VCaP (cell line): ENCODE data around the gene DNAH11.

Source experiments
- H3K27ac ChIP-seq: fragments of 450-650 bp; 2 replicates; pipeline ENCODE4 v1.5.1; 2017
- CTCF ChIP-seq: fragments of 450-650 bp; conservative IDR thresholded peaks from 2 replicates; pipeline ENCODE4 v1.5.1; 2017; ENCODE audit warnings: mild to moderate bottlenecking, moderate library complexity

Gene DNAH11

GRCh38 chr7:21544303-21544656 lies 1.4 kb downstream of the DNAH11 start:
- TF ChIP-seq CTCF: no peak
- no peak overlapping the region for H3K27ac ChIP-seq

GRCh38 chr7:21544715-21545114 lies 1.9 kb downstream of the DNAH11 start:
- no peak overlapping the region for H3K27ac ChIP-seq
- no peak for TF ChIP-seq CTCF

GRCh38 chr7:21547501-21547900 lies 4.7 kb downstream of the DNAH11 start:
- no peak for TF ChIP-seq CTCF
- H3K27ac ChIP-seq: no peak overlapping the region

DNA sequence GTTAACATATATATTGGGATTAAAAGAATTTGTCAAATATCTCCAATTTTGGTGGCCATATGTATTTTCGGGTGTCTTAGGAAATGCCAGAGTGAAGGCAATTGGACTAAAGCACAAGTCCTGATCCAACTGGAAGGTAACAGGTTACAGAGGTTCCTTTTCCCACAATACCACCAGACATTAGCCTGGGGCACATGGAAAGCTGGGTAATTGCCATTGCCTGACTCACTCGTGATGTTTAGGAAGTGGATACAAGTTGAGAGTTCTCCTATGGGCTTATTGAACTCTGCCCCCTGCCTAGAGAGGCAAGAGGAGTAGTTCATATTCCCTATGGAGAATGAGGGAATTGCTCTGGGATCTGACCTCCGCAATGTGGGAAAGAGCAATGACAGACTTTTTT lies 5.7 kb downstream of the DNAH11 start:
- H3K27ac ChIP-seq: no peak overlapping the region
- no peak for TF ChIP-seq CTCF

DNA sequence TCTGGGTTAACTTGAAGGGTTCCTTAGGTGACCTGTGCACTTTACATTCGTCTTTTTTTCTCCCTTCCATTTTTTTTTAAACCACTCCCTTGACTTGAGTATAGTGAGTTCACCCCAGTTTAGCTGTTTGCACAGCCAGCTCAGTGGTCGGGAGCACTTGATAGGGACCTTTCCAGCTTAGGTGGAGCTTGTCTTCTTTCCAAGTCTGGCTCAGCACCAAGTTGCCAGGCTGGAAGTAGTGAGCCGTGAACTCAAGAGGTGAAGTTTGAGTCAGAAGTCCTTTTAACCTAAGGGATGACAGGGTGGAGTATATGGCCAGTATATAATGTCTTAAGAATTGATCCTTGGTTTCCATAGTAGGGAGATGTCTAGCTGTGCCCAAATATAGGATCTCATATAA lies 7.2 kb downstream of the DNAH11 start:
- no peak overlapping the region for H3K27ac ChIP-seq
- TF ChIP-seq CTCF: no peak

GRCh38 chr7:21550821-21551531 lies 8.1 kb downstream of the DNAH11 start:
- TF ChIP-seq CTCF: no peak; the same call in 1 of the 2 replicates
- H3K27ac ChIP-seq: peak overlapping the region; percentile 38; the same call in 1 of the 2 replicates

DNA sequence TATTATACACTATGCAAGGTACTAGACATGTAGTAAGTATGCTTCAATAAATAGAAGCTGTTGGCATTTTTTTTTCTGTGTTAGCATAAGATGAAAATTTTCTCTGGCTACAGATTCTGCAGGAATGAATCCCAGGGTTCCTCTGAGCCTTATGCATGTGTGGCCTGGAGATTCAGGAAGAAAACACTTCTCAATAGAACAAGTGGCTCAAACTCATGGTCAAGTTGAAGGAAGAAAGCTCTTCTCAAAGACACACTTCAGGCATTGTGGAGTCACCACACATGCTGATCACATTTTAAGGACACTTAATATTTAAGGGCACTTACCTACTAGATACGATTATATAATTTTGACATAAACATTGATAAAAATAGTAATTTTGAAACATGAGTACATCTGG lies 19.5 kb downstream of the DNAH11 start:
- no peak for TF ChIP-seq CTCF
- H3K27ac ChIP-seq: no peak overlapping the region
